ENCODE measurements around the gene RASSF8.

Gene RASSF8

DNA sequence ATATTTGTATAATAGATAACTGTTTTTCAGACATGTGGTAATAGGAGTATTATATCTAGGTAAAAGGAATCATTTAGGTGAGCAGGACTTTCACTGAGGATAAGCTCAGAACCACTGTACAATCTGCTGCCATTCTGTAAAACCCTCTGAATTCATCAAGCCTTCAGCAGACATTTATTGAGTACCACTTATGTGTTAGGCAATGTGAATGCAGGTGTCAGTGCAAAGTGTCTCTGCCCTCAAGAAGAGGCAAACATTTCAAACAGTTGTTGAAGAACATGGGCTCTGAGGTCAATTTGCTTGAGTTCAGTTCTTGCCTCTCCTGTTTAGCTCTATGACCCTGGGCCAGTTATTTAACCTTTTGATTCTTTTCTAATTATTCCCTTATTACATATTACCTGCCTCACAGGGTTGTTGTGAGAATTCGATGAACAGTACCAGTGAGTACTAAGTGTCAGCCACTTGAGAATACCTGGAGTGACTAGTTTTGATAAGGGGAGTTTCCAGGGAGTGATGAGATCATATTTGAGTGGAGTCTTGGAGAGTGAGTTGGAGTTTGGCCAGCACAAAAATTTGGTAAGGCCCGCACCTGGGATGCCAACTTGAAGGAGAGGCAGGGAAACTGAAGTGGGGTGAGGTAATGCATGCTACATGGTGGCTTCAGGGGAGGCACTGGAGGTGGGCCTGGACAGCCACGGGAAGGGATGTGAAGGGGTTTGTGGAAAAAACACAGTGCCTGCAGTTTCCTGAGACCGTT lies 33.7 kb downstream of the RASSF8 start:
- DNase-seq (ENCODE audit: low read depth in 2 of 2): no peak

DNA sequence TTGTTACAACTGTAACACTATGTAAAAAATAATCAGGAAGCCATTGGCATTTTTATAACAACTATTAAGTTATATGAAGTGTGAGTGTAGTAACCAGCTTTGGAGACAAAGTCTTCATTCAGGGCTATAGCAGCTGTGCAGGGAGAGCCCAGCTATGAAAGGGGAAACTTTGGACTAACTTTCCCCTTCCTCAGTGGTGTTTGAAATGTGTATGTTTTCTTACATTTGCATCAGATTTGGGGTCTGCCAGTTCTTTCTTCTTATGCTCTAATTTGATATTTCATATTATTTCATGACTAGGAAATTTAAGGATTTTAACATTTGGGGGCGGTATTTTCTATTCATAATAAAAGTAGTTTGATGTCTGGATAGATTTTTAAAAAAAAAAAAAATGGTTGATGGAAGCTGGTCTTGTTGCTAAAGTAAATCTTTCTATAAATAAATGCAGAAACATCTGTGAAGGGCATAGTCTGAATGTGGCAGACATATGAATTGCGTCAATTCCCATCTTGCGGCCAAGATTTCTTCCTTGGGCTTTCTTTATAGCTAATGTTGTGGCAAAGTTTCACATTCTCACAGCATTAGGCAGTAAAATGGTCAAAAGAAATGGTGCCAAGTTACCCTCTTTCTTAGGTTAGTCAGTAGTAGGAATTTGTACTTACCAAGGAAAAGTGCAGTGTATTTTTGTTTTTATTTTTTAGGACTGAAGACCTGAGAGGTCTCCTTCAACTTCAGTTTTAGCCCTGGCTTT lies 35.6 kb downstream of the RASSF8 start:
- DNase-seq (ENCODE audit: low read depth in 2 of 2): no peak

DNA sequence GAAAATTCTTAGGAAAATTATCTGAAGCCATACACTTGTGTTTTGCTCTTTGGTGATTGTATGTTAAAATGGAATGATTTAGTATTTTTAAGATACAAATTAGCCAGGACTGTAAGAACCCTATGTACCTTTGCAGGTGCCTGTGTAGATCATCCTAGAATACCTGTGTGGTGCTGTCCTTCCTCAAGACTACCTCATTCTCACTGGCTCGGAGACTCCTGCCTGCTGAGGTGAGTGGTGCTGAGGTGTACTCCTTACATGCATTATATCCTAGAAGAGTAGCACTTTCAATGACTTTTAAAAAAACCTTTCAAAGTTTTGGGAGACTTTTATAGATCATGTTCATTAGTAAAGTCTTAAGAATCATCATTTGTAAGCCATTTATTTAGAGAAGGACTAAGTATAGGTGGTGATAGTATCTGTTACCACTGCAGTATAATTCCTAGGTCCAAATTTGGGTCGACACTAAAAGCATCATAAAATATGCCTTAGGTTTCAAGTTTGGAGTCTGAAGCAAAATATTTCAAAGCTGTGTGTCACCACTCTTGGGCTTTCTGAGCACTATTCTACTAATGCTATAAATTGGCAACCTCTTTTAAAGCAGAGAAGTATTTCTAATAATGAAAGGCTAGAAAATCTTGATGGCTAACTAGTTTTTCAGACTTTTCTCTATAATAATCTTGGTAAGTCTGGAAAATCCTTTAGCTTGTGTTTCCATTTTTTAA lies 36.6 kb downstream of the RASSF8 start:
- no peak for DNase-seq (ENCODE audit: low read depth in 2 of 2)

DNA sequence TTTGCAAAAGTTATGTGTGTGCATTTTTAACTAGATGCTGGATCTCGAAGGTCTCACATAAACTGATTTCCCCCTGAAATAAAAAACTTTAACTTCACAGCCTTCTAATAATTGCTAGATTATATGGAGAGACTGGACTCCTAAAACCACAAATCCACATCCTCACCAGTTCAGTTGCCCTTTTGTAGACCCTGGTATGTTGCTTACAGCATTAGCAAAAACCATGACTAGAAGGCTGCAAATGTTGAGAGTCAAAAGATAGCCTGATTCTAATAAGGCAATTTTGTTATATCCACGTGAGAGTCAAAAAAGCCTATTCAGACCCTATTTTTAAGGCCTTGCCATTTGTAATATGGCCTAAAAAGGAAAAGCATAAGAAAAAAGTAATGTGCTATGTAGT lies 37.4 kb downstream of the RASSF8 start:
- DNase-seq (ENCODE audit: low read depth in 2 of 2): no peak

DNA sequence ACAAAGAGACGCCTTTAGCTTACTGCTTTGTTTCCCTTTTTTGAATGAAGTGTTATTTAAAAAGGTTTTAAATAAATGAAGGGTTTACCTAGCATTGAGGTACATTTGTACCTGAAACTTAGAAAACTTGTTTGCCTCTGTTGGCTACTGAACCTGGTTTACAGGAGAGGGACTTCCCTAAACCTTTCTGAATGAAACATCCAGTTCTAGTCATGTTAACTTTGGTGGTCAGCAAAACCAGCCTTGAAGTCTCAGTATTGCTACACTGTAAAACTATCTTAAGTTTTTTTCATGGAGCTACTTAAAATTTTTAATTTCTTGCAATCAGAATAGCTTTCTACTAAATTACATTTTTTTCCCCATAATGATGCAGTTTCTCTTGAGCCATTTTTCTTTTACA lies 38.2 kb downstream of the RASSF8 start:
- DNase-seq (ENCODE audit: low read depth in 2 of 2): no peak

DNA sequence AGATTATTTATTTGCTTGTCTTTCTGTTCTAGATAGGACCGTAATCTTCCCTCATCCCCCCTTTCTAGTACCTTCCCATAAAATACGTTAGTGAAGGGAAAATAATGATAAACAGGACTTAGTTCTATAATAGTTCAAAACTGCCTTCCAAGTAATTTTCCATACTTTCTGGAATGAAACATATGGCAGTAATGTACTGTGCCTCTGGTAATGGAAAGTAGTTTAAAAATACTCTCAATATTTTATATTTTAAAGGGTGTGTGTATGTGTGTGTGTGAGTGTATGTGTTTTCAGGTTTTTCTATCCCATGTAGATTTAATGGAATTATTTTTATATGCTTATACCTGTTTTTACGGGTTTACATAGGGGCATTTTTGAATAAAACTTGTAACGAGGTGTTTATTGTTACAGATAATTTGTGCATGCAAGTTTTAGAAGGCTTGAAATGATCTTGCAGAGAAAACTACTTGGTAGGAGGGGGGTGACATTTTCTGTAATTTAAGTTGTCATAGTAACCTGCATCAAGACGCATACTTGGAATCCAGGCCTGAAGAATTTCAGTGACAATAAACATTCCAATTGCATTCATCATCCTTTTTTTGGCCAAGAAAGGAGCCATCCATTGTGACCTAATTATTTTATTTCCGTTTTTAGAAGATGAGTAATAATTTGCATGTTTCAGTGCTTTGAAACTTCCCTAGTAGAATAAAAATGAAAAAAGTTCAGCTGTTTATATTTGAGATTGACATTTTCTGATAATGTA lies 38.9 kb downstream of the RASSF8 start:
- DNase-seq (ENCODE audit: low read depth in 2 of 2): no peak

DNA sequence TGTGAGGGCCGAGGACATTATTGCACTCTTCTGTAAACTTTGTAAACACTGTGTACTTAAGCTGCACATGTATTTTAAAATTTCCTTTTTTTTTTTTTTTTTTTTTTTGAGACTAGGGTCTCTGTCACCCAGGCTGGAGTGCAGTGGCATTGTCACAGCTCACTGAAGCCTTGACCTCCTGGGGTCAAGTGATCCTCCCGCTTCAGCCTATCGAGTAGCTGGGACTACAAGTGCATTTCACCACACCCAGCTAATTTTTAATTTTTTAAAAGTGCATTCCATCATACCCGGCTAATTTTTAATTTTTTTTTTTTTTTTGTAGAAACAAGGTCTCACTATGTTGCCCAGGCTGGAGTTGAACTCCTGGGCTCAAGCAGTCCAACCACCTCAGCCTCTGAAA lies 42.4 kb downstream of the RASSF8 start:
- no peak for DNase-seq (ENCODE audit: low read depth in 2 of 2)

DNA sequence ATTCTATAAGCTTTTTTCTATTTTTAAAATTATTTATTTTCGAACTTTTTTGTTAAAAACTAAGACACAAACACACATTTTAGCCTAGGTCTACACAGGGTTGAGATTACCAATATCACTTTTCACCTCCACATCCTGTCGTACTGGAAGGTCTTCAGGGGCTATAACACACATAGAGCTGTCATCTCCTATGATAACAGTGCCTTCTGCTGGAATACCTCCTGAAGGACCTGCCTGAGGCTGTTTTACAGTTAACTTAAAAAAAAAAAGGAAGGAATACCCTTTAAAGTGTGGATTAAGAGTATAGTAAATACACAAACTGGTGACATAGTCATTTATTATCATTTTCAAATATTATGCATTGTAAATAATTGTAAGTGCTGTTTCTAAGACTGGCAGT lies 43.0 kb downstream of the RASSF8 start:
- no peak for DNase-seq (ENCODE audit: low read depth in 2 of 2)

DNA sequence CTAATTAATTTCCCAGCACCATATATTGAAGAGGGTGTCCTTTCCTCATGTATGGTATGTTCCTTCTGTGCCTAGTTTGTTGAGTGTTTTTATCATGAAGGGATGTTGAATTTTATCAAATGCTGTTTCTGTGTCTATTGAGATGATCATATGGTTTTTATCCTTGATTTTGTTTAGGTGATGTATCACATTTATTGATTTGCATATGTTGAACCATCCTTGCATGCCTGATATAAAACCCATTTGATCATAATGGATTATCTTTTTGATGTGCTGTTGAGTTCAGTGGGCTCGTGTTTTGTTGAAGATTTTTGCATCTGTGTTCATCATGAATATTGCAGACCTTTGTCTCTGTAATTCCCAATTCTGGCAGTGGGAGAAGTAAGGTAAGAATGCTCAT lies 44.6 kb downstream of the RASSF8 start:
- DNase-seq (ENCODE audit: low read depth in 2 of 2): no peak

DNA sequence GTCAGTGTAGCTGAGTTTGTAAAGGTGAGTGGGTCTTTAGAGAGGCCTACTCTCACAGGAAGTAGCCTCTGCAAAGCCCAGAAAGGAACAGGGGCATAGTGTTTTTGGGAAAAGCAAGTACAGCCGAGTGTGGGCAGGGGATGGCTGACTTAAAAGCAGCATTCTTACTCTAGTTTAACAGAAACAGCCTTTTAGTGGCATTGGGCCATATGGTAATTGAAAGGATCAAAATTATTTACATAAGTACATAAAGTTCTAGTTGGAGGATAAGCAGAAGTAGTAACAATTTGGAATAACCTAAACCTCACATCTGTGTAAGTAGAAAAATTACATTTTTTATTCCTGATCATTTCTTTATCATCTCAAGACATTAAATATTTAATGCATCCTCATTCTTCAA lies 49.1 kb downstream of the RASSF8 start:
- no peak for DNase-seq (ENCODE audit: low read depth in 2 of 2)

DNA sequence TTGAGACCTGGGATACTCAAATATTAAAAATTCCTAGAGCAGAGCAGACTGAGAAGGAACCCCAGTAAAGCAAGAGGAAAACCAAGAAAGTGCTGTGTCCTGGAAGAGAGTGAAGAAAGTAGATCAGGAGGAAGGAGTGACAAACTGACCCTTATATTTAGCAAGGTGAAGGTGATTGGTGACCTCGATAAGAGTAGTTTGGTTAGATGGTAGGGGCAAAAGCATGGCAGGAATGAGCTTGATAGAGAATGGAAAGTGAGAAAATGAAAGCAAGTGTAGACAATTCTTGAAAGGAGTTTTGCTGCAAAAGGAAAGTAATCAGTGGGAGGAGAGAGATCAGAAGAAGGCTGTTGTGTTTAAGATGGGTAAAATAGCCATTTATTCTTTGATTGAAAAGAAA lies 51.1 kb downstream of the RASSF8 start:
- DNase-seq (ENCODE audit: low read depth in 2 of 2): no peak

DNA sequence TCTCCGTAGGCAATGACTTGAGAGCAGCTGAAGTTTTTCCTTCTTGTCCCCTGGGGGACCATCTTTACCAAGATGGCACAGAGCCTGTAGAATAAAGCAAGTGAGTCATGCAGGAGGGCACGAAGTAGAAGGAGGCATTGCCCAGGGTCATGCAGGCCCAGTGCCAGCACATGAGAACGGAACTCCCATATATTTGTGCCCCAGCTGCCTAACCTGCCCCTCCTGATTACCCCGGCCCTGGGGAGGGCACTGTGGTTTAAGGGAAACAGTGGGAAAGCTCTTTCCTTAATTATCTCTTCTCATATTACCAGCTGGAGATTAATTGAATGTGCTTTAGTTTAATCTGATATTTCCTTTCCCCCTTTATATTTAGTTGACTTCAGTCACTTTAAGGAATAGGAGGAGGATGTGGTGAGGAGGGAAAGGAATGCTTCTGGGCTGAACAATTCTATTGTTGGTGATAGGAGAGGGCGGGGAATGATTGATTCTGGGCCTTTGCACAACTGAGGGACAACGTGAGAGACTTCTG lies 51.9 kb downstream of the RASSF8 start:
- no peak for DNase-seq (ENCODE audit: low read depth in 2 of 2)

DNA sequence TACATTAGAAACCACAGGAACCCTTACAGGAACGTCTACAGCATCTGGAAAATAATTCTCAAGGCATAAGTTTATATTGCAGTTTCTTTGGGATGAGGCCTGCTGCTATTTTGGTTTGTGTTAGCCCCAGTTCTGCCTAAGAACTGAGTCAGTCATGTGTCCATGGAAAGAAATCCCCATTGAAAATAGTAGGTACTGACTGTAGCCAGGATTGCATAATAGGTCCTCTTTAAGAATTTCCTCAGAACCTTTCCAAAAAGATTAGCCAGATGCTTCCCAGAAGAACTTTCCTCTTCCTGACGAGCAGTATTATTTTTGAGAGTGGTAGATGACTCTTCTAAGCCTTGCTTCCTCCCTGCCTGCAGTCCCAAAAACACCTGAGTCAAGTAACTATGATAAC lies 52.6 kb downstream of the RASSF8 start:
- DNase-seq (ENCODE audit: low read depth in 2 of 2): no peak

DNA sequence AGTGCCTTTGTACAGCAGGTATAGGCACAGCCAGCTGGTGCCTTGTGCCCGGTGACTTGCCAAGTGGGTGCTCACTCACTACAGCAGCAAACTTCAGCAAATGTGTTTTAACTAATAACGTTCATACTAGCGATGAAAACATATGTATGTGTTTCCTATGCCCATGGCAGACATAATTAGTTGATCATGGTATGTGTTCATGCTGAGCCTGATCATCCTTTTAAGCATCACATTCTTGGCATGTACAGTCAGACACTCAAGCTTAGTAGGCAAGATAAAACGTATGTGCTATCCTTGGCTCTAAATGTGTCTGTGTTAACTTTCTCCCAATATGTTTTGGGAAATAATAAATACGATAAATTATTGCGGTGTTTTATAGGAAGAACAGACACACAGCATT lies 55.6 kb downstream of the RASSF8 start:
- no peak for DNase-seq (ENCODE audit: low read depth in 2 of 2)

DNA sequence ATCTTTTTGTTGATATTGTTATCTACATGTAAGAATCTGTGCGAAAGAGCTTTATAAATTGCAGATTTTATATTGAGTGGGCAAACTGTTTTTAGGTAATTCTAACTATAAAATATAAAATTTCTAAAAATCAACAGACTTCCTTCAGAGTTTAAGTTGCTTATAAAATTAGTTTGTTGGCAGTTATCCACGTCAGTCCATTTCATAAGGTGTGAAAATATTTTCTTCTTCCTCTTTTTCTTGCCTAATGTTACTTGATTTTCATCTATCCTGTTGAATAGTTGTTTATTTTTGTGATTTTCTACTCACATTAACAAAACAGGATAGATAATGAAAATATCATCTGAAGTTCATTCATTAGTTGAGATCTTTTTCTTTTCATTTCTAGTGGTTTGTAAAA lies 58.0 kb downstream of the RASSF8 start:
- no peak for DNase-seq (ENCODE audit: low read depth in 2 of 2)

DNA sequence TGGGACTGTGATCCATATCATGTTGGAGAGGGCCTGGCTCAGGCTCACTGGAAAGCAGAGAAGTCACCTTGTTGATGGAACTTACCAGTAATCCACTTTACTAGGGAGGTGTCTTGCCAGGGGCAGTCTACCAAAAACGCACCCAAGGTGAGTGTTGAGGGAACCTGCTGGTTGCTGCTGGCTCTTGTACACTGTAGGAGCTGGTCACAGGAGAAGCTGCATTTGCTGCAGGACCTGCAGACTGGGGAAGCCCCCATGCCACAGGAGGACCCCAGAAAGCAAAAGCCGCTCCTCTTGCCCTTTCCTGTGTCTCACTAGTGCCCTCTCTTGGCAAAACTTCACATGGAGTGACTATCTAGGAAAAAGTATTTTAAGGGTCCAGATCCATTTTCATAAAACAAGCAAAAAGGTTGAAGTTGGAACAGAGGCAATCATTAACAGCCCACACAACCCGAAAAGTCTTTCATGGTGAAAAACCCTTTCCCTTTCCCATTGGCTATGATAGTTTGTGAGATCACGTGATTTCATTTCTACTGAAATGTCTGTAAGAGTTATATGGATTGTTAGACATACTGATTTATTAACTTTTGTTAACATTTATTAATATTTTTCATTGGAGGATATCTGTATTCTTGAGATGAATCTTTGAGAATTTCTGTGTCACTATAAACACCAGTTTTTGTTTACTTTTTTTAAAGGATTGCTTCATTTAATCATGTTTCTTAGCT lies 59.2 kb downstream of the RASSF8 start:
- DNase-seq (ENCODE audit: low read depth in 2 of 2): no peak

DNA sequence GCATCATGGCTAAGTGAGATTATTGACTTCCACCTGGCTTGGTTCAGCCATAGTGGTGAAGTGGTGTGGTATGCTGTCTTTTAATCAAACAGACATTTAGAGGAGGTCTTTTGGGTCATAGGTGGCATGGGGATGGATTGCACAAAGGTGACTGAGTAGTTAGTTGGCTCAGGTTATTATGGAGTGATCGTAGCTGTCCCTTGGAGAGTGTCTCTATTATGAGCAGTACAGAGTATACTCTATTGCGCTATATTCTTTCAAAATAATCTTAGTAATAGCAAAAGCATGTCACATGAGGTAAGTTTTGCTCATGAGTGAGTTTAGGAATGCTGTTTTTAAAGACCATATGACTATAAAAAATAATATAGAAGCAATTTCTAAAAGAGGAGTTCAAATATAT lies 60.4 kb downstream of the RASSF8 start:
- DNase-seq (ENCODE audit: low read depth in 2 of 2): no peak

DNA sequence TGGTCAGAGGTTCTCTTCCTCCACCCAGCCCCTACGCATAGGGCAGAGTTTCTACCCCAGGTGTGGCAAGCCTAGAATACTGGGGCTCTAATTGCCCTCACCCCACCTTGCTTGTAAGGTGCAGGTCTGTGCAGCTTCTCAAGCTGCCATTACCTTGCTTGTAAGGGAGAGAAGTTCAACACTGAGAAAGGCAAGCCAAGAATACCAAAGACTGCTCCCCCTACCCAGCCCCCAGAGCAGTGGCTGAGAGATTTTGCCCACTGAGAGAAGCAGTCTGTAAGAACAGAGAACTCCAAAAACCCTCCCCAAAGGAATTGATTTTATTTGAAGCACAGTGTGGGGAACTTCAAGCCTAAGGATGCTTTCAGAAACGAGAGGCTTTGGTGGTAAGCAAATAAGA lies 63.1 kb downstream of the RASSF8 start:
- no peak for DNase-seq (ENCODE audit: low read depth in 2 of 2)

DNA sequence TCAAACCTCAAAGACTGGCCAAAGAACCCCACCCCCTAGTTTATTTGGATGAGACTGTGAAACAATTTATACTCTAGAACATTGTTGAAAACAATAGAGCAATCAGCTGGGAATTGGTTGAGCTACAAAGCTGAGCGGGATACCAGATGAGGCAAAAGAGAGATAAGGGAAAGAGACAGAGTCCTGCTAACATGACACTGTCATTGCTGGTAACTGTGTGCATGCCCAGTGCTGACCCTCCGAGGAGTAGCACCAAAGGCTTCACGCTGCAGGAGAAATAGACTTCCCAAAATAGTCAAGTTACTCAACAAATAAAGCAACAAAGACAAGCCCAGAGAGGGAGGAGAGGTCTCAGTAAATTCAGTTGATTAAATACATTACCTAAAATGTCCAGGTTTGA lies 63.6 kb downstream of the RASSF8 start:
- DNase-seq (ENCODE audit: low read depth in 2 of 2): no peak

DNA sequence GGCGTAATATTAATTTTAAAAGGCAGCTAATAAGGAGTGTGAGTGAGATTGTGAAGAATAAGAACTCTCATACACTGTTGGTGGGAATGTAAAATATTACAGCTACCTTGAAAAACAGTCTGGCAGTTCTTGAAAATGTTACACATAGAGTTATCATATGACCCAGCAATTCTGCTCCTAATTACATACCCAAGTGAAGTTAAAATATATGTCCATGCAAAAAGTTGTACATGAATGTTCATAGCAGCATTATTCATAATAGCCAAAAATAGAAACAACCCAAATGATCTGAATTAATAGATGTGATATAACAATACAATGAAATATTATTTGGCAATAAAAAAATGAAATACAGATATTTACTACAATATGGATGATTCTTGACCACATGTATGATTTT lies 68.2 kb downstream of the RASSF8 start:
- DNase-seq (ENCODE audit: low read depth in 2 of 2): no peak

DNA sequence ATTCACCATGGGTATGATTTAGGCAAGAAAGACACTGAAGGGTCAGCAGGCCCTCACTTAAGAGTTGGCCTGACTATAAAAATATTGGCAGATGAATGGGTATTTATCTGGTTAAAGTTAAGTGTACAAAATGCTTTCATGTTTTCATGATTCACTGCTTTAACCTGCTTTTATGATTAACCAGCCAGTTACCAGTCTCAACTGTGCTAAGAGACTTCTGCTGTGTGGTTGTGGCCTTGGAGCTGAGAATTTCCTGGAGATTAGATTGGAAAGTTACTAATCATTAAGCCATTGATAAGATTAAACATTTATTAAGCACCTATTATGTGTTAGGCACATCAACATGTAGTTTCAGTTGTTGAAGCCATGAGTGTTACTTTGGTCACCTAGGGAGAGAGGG lies 68.9 kb downstream of the RASSF8 start:
- no peak for DNase-seq (ENCODE audit: low read depth in 2 of 2)
